HepG2 (cell line): Measurements from ENCODE around the gene TEX30. TPM values are rescaled to one million over a fixed set of nuclear protein-coding genes. Genes with fewer than 3 reads are reported as not detected.

Experiments
- AHDC1 ChIP-seq: sonication (generic); formaldehyde crosslinking; IDR thresholded peaks from 2 replicates; pipeline ENCODE4 v1.5.1; 2020; ENCODE audit warnings: mild to moderate bottlenecking, missing genetic modification reagents, borderline replicate concordance
- BRCA1 ChIP-seq: sonication (generic); formaldehyde crosslinking; IDR thresholded peaks from 2 replicates; pipeline ENCODE4 v1.4.0; 2020; ENCODE audit warnings: missing genetic modification reagents
- DPF2 ChIP-seq: sonication (generic); formaldehyde crosslinking; IDR thresholded peaks from 2 replicates; pipeline ENCODE4 v1.4.0; 2020; ENCODE audit warnings: mild to moderate bottlenecking, low read depth, missing genetic modification reagents, borderline replicate concordance
- DRAP1 ChIP-seq: IDR thresholded peaks from 2 replicates; pipeline ENCODE4 v1.6.1; 2016; ENCODE audit warnings: missing genetic modification reagents, missing compliant biosample characterization
- FOXK1 ChIP-seq: sonication (generic); formaldehyde crosslinking; IDR thresholded peaks from 2 replicates; pipeline ENCODE4 v1.4.0; 2020; ENCODE audit warnings: low read depth, missing genetic modification reagents, borderline replicate concordance
- HNRNPLL ChIP-seq: fragments of 200-400 bp; formaldehyde crosslinking; IDR thresholded peaks from 2 replicates; pipeline ENCODE4 v1.6.1; 2017; ENCODE audit warnings: mild to moderate bottlenecking, low read depth, low read length; ENCODE audit not compliant: poor library complexity, severe bottlenecking
- IRX3 ChIP-seq: sonication (generic); formaldehyde crosslinking; IDR thresholded peaks from 2 replicates; pipeline ENCODE4 v1.8.1; 2023; ENCODE audit warnings: mild to moderate bottlenecking, low read depth, missing genetic modification reagents, borderline replicate concordance
- KLF11 ChIP-seq: IDR thresholded peaks from 2 replicates; pipeline ENCODE4 v1.6.1; 2016; ENCODE audit warnings: missing compliant biosample characterization
- MAFK ChIP-seq, 2 experiments: IDR thresholded peaks in 1 of 2; conservative IDR thresholded peaks in 1 of 2; 2 replicates each; pipeline ENCODE4 v1.6.1; 2011; ENCODE audit warnings: improper control_type of control experiment in 2 of 2, low read length in 2 of 2
- NR2C2 ChIP-seq: sonication (generic); formaldehyde crosslinking; IDR thresholded peaks from 2 replicates; pipeline ENCODE4 v1.4.0; 2020; ENCODE audit warnings: missing genetic modification reagents, mild to moderate bottlenecking, moderate library complexity, borderline replicate concordance
- PHF5A ChIP-seq: IDR thresholded peaks from one replicate; pipeline ENCODE4 v1.6.1; 2018; ENCODE audit warnings: low read depth, missing genetic modification reagents; ENCODE audit not compliant: unreplicated experiment
- POLR2A ChIP-seq, 2 experiments: IDR thresholded peaks; 2 replicates each; pipeline ENCODE4 v1.6.1; 2011; ENCODE audit warnings: low read depth in 2 of 2, low read length in 2 of 2, mild to moderate bottlenecking in 1 of 2, moderate library complexity in 1 of 2; ENCODE audit not compliant: insufficient read depth in 1 of 2
- POLR2G ChIP-seq: fragments of 200-400 bp; formaldehyde crosslinking; IDR thresholded peaks from 2 replicates; pipeline ENCODE4 v1.6.1; 2018; ENCODE audit warnings: mild to moderate bottlenecking, low read depth, low read length, moderate library complexity
- RARA ChIP-seq: IDR thresholded peaks from 2 replicates; pipeline ENCODE4 v1.6.1; 2016; ENCODE audit warnings: missing genetic modification reagents, missing compliant biosample characterization
- RFX5 ChIP-seq: IDR thresholded peaks from 2 replicates; pipeline ENCODE4 v1.6.1; 2011; ENCODE audit warnings: low read depth, low read length, improper control_type of control experiment
- RXRA ChIP-seq: sonication (generic); formaldehyde crosslinking; IDR thresholded peaks from 2 replicates; pipeline ENCODE4 v1.5.1; 2020; ENCODE audit warnings: missing genetic modification reagents
- SALL2 ChIP-seq: sonication (generic); formaldehyde crosslinking; IDR thresholded peaks from 2 replicates; pipeline ENCODE4 v1.8.1; 2023; ENCODE audit warnings: mild to moderate bottlenecking, missing genetic modification reagents, inconsistent platforms
- TAF15 ChIP-seq: fragments of 200-400 bp; formaldehyde crosslinking; IDR thresholded peaks from one replicate; pipeline ENCODE4 v1.6.1; 2018; ENCODE audit warnings: mild to moderate bottlenecking, low read depth, low read length; ENCODE audit not compliant: poor library complexity, severe bottlenecking
- TBL1XR1 ChIP-seq: fragments of 150-350 bp; IDR thresholded peaks from 2 replicates; pipeline ENCODE4 v1.6.1; 2014; ENCODE audit warnings: borderline replicate concordance, low read length; ENCODE audit not compliant: partially characterized antibody
- TMF1 ChIP-seq: sonication (generic); formaldehyde crosslinking; IDR thresholded peaks from 2 replicates; pipeline ENCODE4 v1.8.1; 2022; ENCODE audit warnings: low read depth, missing genetic modification reagents
- TOPORS ChIP-seq: sonication (generic); formaldehyde crosslinking; IDR thresholded peaks from 2 replicates; pipeline ENCODE4 v1.8.0; 2023; ENCODE audit warnings: mild to moderate bottlenecking, missing genetic modification reagents
- ZMYM4 ChIP-seq: sonication (generic); formaldehyde crosslinking; IDR thresholded peaks from 2 replicates; pipeline ENCODE4 v1.8.1; 2023; ENCODE audit warnings: mild to moderate bottlenecking, missing genetic modification reagents
- ZNF24 ChIP-seq: fragments of 450-650 bp; IDR thresholded peaks from 2 replicates; pipeline ENCODE4 v1.6.1; 2017; ENCODE audit warnings: antibody characterized with exemption, mild to moderate bottlenecking
- ZNF317 ChIP-seq: sonication (generic); formaldehyde crosslinking; IDR thresholded peaks from 2 replicates; pipeline ENCODE4 v1.5.0; 2020; ENCODE audit warnings: mild to moderate bottlenecking, missing genetic modification reagents
- ZNF331 ChIP-seq: sonication (generic); formaldehyde crosslinking; IDR thresholded peaks from 2 replicates; pipeline ENCODE4 v1.4.0; 2020; ENCODE audit warnings: missing genetic modification reagents
- ZNF354B ChIP-seq: sonication (generic); formaldehyde crosslinking; IDR thresholded peaks from 2 replicates; pipeline ENCODE4 v1.8.0; 2022; ENCODE audit warnings: mild to moderate bottlenecking, missing genetic modification reagents
- ZNF614 ChIP-seq: IDR thresholded peaks from 2 replicates; pipeline ENCODE4 v1.6.1; 2018; ENCODE audit warnings: missing biosample characterization, missing genetic modification reagents, inconsistent platforms, borderline replicate concordance
- ZSCAN12 ChIP-seq: sonication (generic); formaldehyde crosslinking; IDR thresholded peaks from 2 replicates; pipeline ENCODE4 v1.9.0; 2021; ENCODE audit warnings: mild to moderate bottlenecking, missing genetic modification reagents
- polyA plus RNA-seq, 8 experiments: library from polyadenylated mRNA; depleted of rRNA in 3 of 8; stranded (reverse) in 7 of 8; unstranded in 1 of 8; fragments of >200 nt; fragmentation: Illumina TruSeq in 4 of 8; extraction: Trizol in 4 of 8; gene quantifications; 2 replicates each; pipeline versions ENCODE4 v1.2.1 to v1.2.3, GENCODE V29; 2011 to 2016; ENCODE audit warnings: low read depth in 4 of 8, missing spikeins in 1 of 8, mixed read lengths in 1 of 8; ENCODE audit not compliant: insufficient read depth in 1 of 8
- total RNA-seq, 5 experiments: library from RNA; depleted of rRNA; stranded (reverse); fragments of >200 nt; fragmentation: Illumina TruSeq; extraction: Trizol; gene quantifications; 2 replicates each; pipeline ENCODE4 v1.2.3, GENCODE V29; 2016; ENCODE audit warnings: low read depth in 1 of 5

TEX30 gene
- total and polyA plus RNA-seq, 2 of the 13 experiments (the other 11 are each of a cell fraction or from before 2014, with no cell fraction given), result 0.60 to 1.2 TPM

- TF ChIP-seq TBL1XR1, result no peak
- no peak for TF ChIP-seq ZNF24
- TF ChIP-seq RXRA (CRISPR knock-in tag), result no peak
- no peak for TF ChIP-seq MAFK (conservative IDR thresholded peaks at IDR 0.05 in 1 of 2, IDR thresholded peaks at IDR 0.05 in 1 of 2; ENCODE audit: low read length in 2 of 2)
- TF ChIP-seq POLR2G, result no peak
- no peak for TF ChIP-seq ZNF317 (CRISPR knock-in tag)
- 0 out of 2 replicates have a peak, but pooled peaks have one; percentile 44 for TF ChIP-seq TOPORS
- TF ChIP-seq HNRNPLL, result no peak
- TF ChIP-seq NR2C2, result peak; percentile 69
- TF ChIP-seq PHF5A (CRISPR knock-in tag), result peak; percentile 33
- TF ChIP-seq BRCA1 (CRISPR knock-in tag), result no peak
- TF ChIP-seq TMF1 (CRISPR knock-in tag), result no peak
- 0 out of 2 replicates have a peak, but pooled peaks have one; percentile 12 for TF ChIP-seq DRAP1 (CRISPR knock-in tag)
- TF ChIP-seq ZNF614 (CRISPR knock-in tag), result peak; percentile 67; the same call in 1 of the 2 replicates
- TF ChIP-seq ZSCAN12 (CRISPR knock-in tag), result no peak
- no peak for TF ChIP-seq IRX3
- peak; percentile 58 for TF ChIP-seq RARA
- TF ChIP-seq ZNF354B (CRISPR knock-in tag), result no peak
- TF ChIP-seq AHDC1, result peak; percentile 42; the same call in 1 of the 2 replicates
- no peak for TF ChIP-seq RFX5
- no peak for TF ChIP-seq SALL2 (CRISPR knock-in tag)
- 0 out of 2 replicates have a peak, but pooled peaks have one; percentile 41 for TF ChIP-seq DPF2
- TF ChIP-seq ZMYM4 (CRISPR knock-in tag), result peak; percentile 47; the same call in 1 of the 2 replicates
- TF ChIP-seq KLF11 (CRISPR knock-in tag), result no peak
- no peak for TF ChIP-seq TAF15
- TF ChIP-seq ZNF331, result peak; percentile 41; the same call in 1 of the 2 replicates
- peak; percentile 63; the same call in 1 of the 2 replicates for TF ChIP-seq FOXK1 (CRISPR knock-in tag)
- no peak for TF ChIP-seq POLR2A (IDR thresholded peaks at IDR 0.05; ENCODE audit: insufficient read depth in 1 of 2, low read depth in 2 of 2, low read length in 2 of 2)
Observed at GRCh38 chr13:102770435-102770834, 3.2 kb downstream of the TEX30 start (continued).
